HT-29 (cell line): ENCODE results near the gene SUB1. TPM values are rescaled to one million over a fixed set of nuclear protein-coding genes. Genes with fewer than 3 reads are reported as not detected.

Source experiments
- DNase-seq: peaks from one replicate; pipeline ENCODE4 v3.0.0-alpha.2; 2015; ENCODE audit warnings: low spot score
- total RNA-seq: library from RNA; depleted of rRNA; stranded (reverse); fragments of >200 nt; shearing (Covaris generic); gene quantifications from 2 replicates; pipeline ENCODE4 v1.2.3, GENCODE V29; 2014; rRNA removed

SUB1 gene
- total RNA-seq, 1 experiment from 2014 or later = 75.2 TPM

DNA sequence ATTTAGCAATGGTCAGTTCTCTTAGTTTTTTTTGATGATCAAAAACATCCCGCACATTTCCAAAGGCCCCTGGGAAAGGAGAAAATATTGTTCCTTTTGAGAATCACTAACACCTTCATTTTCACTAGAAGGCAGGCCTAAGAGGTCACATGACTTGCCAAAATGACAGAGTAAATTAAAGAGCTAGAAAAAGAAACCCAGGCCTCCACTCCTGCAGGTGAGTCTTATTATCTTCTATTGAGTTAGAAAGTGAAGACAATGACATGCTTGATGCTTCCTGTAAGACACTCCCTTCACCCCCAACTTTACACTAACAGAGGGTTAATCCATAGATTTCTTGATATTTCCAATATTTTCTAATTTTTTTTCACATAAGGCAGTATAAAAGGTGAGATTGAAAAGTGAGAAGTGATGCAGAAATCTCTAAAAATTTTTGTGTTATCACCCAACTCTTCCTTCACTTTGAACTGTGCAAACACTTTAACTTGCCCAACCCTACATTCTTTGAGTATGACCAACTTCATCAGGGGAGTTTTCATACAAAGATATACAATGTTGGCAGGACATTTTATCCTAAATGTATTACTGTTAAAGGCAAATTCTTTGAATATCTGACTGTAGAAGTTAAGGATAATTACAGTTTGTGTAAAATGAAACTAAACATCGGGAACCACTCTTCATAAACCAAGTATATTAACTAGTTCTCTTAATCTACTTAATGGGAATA is 57.1 kb downstream of the SUB1 start:
- DNase-seq = no peak

- DNase-seq = no peak
Observed at GRCh38 chr5:32645246-32645645, 59.9 kb downstream of the SUB1 start.

GRCh38 chr5:32646061-32646969 is 61.0 kb downstream of the SUB1 start:
- DNase-seq = no peak

DNA sequence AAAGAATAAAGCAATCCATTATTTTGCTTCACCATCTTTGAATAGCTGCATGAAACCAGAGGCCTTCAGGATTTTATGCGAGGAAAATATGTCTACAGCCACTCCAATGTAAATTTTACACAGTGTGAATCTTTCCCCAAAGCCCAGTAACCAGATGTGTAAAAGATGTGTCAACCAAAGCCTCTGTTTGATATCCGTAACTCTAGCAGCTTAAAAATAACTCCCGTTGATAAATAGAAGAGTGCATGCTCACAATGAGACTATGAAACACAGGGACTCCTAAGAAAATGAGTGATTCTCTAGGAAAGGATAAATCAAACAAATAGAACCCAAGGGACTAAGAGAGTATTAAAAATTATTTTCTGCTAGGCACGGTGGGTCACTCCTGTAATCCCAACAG is 65.7 kb downstream of the SUB1 start:
- DNase-seq = no peak

DNA sequence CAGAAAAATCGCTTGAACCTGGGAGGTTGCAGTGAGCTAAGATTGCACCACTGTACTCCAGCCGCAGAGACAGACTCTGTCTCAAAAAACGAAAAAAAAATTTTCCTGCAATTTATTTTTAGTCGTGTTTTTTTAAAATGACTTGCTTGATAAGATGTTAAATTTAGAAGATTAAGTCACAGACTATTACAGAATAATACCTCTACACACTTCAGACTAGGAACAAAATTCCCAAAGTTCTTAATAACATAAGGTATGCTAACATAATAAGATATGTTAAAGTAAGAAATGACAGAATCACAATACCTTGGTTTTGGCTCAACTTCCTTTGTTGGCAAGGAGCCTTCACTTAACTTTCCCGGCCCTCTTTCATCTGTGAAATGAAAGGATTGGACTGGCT is 66.3 kb downstream of the SUB1 start:
- no peak for DNase-seq

Other genes with a start within 250 kb of the SUB1 start
- 61.0 and 74.6 TPM in 2 replicates for gene ZFR, start 140.8 kb upstream of the SUB1 start, total RNA-seq
- not detected in 2 replicates for gene NPR3, start 125.8 kb downstream of the SUB1 start, total RNA-seq